Activated CD4-positive, alpha-beta T cell treated with anti-CD3 and anti-CD28 coated beads, Interleukin-2, amount 10 ng/mL, durations not matched to agents 24 days and 14 days (primary cell): ENCODE measurements around the gene TMIE. TPM values are rescaled to one million over a fixed set of nuclear protein-coding genes. Genes with fewer than 3 reads are reported as not detected.

ENCODE experiments used
- DNase-seq: peaks from one replicate; pipeline ENCODE4 v3.0.0; 2022
- H3K27ac Mint-ChIP-seq: one replicate; pipeline ENCODE4 v1.8.0; 2022; ENCODE audit warnings: mild to moderate bottlenecking, mixed read lengths
- H3K27me3 Mint-ChIP-seq: one replicate; pipeline ENCODE4 v1.8.0; 2022; ENCODE audit warnings: mixed read lengths
- H3K36me3 Mint-ChIP-seq: one replicate; pipeline ENCODE4 v1.8.0; 2022; ENCODE audit warnings: low read depth, mild to moderate bottlenecking, mixed read lengths
- H3K4me1 Mint-ChIP-seq: one replicate; pipeline ENCODE4 v1.8.0; 2021; ENCODE audit warnings: mixed read lengths
- H3K4me3 Mint-ChIP-seq: one replicate; pipeline ENCODE4 v1.8.0; 2022; ENCODE audit warnings: mild to moderate bottlenecking, moderate library complexity, mixed read lengths
- H3K9me3 Mint-ChIP-seq: one replicate; pipeline ENCODE4 v1.8.0; 2021; ENCODE audit warnings: mixed read lengths
- intact Hi-C: fragments of 100-400 bp; cut with micrococcal nuclease; formaldehyde crosslinking; loops from one replicate; pipeline ENCODE4 v1.15.1; 2023
- total RNA-seq: library from RNA; stranded (reverse); gene quantifications from 2 replicates; pipeline ENCODE4 v1.2.3, GENCODE V29; 2022

TMIE gene
- total RNA-seq, 1 donor from 2014 or later = not detected

DNA sequence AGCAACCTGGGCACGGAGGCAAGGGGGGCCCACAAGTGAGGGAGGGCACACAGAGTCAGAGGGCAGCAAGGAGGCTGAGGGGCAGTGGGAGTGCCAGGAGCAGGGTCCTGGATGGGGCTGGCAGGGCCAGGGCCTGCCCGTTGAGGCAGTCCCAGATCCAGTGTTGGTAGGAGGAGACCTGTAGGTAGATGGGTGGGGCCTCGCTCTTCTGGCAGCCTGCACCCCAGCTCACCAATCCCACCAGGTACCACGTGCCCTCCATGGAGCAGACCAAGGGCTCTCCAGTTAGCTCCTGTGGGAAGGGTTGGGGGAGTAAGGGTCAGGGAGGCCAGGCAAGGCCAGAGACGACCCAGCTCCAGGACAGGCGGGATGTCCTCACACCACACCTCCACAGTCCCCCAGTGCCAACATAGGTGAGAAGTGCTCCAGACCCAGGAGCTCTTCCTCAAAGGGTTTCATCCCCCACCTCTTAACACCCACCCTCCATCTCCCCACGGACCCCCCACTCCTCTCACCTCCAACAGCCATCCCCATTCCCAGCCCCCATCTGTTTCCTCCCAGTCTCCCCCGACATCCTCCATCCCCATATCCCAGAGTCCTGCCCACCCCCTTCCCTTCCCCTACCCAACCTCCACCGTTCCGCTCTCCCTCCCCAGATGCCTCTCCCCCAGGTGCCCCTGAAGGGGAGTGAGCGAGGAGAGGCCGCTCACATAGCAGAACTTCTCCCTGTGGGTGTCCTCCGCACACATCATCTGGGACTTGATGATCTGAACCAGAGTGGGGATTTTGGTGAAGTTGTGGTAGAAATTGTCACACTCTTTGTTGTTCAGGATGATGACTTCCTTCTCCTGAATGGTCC is 11.2 kb downstream of the TMIE start:
- Mint-ChIP-seq H3K9me3 (no peaks in the 10 kb centered on the region), H3K27me3 (no peaks in the 10 kb centered on the region), H3K36me3 (no peaks in the 10 kb centered on the region), H3K4me1 (no peaks in the 10 kb centered on the region), H3K27ac (no peak overlapping the region), H3K4me3 (no peak overlapping the region)
- intact Hi-C loops = no loop called here
- DNase-seq = no peak

GRCh38 chr3:46713050-46713897 is 12.1 kb downstream of the TMIE start:
- Mint-ChIP-seq H3K9me3 (no peaks in the 10 kb centered on the region), H3K4me3 (no peak overlapping the region), H3K4me1 (no peaks in the 10 kb centered on the region), H3K27me3 (peaks cover 3% of the 10 kb centered on the region), H3K27ac (no peak overlapping the region), H3K36me3 (no peaks in the 10 kb centered on the region)
- intact Hi-C loops = no loop called here
- no peak for DNase-seq

GRCh38 chr3:46713898-46714552 is 12.8 kb downstream of the TMIE start:
- H3K36me3 Mint-ChIP-seq = no peaks in the 10 kb centered on the region
- no peaks in the 10 kb centered on the region for H3K9me3 Mint-ChIP-seq
- H3K4me1 Mint-ChIP-seq = no peaks in the 10 kb centered on the region
- H3K27ac Mint-ChIP-seq = no peak overlapping the region
- intact Hi-C loops = no loop called here
- H3K4me3 Mint-ChIP-seq = no peak overlapping the region
- DNase-seq = no peak
- peaks cover 4% of the 10 kb centered on the region for H3K27me3 Mint-ChIP-seq

DNA sequence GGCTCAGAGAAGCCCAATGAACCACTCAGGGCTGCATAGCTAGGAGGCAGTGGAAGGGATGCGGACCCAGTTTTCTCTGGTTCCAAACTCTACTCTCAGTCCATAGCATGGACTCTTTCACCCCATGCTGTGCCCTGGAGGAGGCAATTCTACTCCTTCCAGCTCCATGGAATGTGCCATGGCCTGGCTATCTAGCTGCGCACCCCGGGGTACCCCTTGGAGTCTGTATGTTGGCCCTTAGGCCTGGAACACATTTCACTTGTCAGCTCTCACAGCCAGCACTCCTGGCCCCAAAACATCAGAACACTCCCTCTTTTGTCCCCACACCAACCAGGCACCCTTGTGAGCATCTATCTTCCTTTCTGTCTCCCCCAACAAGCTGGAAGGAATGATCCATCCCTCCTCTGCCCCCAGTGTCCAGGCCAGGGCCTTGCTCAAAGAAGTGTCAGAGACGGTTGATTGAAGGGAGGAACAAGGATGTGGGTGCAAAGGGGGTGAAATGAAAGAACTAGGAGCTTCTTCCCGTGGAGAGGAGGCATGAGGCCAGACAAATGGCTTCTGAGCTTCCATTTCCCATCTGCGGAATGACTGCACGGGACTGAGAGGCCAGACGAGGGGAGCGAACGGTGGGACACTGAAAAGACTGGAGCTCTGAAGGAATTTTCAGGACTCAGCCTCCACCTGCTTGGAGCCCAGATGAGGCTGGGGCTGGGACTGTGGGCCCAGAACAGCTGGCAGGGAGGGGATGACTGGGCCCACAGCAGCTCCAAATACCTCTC is 13.7 kb downstream of the TMIE start:
- Mint-ChIP-seq H3K27ac (no peak overlapping the region), H3K4me1 (no peaks in the 10 kb centered on the region), H3K4me3 (no peak overlapping the region), H3K27me3 (peaks cover 10% of the 10 kb centered on the region), H3K36me3 (no peaks in the 10 kb centered on the region), H3K9me3 (no peaks in the 10 kb centered on the region)
- DNase-seq = no peak
- intact Hi-C loops = no loop called here

- DNase-seq = no peak
- Mint-ChIP-seq H3K9me3 (no peaks in the 10 kb centered on the region), H3K27me3 (peaks cover 12% of the 10 kb centered on the region), H3K4me1 (no peaks in the 10 kb centered on the region), H3K27ac (no peak overlapping the region), H3K4me3 (no peak overlapping the region), H3K36me3 (no peaks in the 10 kb centered on the region)
- intact Hi-C loops = no loop called here
These were observed 14.4 kb downstream of the TMIE start for GRCh38 chr3:46715507-46716175.

- DNase-seq = no peak
- Mint-ChIP-seq H3K36me3 (no peaks in the 10 kb centered on the region), H3K27me3 (peaks cover 14% of the 10 kb centered on the region)
These were observed 15.6 kb downstream of the TMIE start for GRCh38 chr3:46716461-46717441.

DNA sequence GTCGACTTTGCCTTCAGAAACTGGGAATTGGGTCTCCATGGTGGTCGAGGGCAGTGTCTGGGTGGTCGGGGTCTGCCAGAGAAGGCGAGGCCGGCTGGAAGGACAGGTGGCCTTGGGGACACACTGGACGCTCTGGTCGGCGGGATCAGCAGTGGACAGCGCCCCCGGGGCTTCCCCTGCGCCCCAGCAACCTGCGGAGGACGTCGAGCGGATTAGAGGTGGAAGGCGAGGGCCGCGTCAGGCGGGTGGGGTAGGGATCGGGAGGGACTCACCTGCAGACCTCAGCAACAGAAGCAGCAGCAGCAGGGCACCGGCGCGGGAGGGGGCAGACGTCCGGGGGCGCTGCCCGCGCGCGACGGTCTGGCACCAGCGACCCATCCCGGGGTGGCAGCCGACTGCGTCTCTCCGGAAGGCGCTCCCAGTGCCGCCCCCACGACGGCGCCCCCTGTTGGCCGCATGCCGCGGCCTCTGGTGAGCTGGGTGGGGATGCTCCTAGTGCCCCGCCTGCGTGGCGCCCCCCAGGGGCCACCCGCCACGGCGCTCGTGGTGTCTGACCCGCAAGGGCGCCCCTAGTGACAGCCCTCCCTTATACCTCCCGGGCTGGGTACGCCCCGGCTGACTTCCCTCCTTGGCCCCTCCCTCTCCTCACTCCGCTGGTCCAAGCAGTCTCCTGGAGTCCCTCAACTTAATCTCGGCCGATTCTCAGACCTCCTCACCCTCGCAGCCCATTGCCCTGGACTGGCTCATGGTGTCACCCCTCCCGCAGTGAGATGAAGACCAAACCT is 16.4 kb downstream of the TMIE start, which contains the start of gene PRSS50:
PRSS50 (minus strand) TSS at position 423 of the 785 bp plus-strand sequence; CDS start at position 378, 45 bp downstream.
- Mint-ChIP-seq H3K9me3 (peaks cover 4% of the 10 kb centered on the region), H3K4me1 (no peaks in the 10 kb centered on the region), H3K36me3 (no peaks in the 10 kb centered on the region), H3K4me3 (no peak within 1 kb of the TSS), H3K27ac (no peak within 1 kb of the TSS), H3K27me3 (peaks cover 14% of the 10 kb centered on the region)
- intact Hi-C loops = no loop called here
- DNase-seq = peak; percentile 63

More at GRCh38 chr3:46716461-46717441, 15.6 kb downstream of the TMIE start:
- no peak overlapping the region for H3K4me3 Mint-ChIP-seq
- no peak overlapping the region for H3K27ac Mint-ChIP-seq
- H3K9me3 Mint-ChIP-seq = peaks cover 4% of the 10 kb centered on the region
- intact Hi-C loops = no loop called here
- no peaks in the 10 kb centered on the region for H3K4me1 Mint-ChIP-seq

DNA sequence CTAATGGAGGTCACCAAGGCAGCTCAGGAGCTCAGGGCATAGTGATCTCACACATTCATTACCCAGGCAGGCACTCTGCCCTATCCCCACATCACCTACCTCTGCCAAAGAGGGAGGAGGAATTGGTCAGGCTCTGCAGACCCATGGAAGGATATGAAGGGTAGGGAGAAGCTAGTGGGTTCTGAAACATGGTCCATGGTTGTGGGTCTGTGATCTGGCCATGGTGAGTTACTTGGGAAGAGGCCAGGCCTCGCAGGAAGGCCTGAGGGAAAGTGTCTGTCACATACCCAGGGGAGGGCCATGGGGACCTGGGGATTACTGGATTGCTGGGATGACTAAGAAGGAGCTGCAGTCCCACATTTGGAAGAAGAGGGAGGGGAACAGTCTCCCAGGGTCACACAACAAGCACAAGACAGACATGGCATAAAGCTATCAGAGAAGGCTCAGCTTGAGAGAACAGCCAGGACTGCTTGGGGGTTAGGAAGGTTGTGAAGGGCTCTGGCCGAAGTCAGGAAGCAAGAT is 17.9 kb downstream of the TMIE start:
- no peak overlapping the region for H3K27ac Mint-ChIP-seq
- intact Hi-C loops = no loop called here
- peaks cover 3% of the 10 kb centered on the region for H3K4me1 Mint-ChIP-seq
- no peak for DNase-seq
- peaks cover 14% of the 10 kb centered on the region for H3K27me3 Mint-ChIP-seq
- H3K36me3 Mint-ChIP-seq = no peaks in the 10 kb centered on the region
- H3K4me3 Mint-ChIP-seq = no peak overlapping the region
- H3K9me3 Mint-ChIP-seq = peaks cover 4% of the 10 kb centered on the region

GRCh38 chr3:46719735-46720271 is 18.6 kb downstream of the TMIE start:
- no peak for DNase-seq
- Mint-ChIP-seq H3K36me3 (no peaks in the 10 kb centered on the region), H3K4me3 (no peak overlapping the region), H3K27me3 (peaks cover 16% of the 10 kb centered on the region), H3K4me1 (peaks cover 5% of the 10 kb centered on the region), H3K9me3 (peaks cover 4% of the 10 kb centered on the region), H3K27ac (no peak overlapping the region)
- intact Hi-C loops = no loop called here

DNA sequence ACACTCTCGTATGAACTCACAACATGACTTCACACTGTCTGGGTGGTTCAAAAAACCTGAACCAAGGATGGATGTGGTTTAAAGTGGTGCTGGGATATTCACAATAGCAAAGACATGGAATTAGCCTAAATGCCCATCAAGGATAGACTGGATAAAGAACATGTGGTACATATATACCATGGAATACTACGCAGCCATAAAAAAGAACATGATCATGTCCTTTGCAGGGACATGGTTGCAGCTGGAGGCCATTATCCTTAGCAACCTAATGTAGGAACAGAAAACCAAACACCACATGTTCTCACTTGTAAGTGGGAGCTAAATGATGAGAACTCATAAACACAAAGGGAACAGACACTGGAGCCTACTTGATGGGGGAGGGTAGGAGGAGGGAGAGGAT is 19.8 kb downstream of the TMIE start:
- no peak overlapping the region for H3K27ac Mint-ChIP-seq
- peaks cover 19% of the 10 kb centered on the region for H3K27me3 Mint-ChIP-seq
- DNase-seq = no peak
- no peaks in the 10 kb centered on the region for H3K36me3 Mint-ChIP-seq
- no peak overlapping the region for H3K4me3 Mint-ChIP-seq
- intact Hi-C loops = no loop called here
- peaks cover 5% of the 10 kb centered on the region for H3K4me1 Mint-ChIP-seq
- H3K9me3 Mint-ChIP-seq = peaks cover 4% of the 10 kb centered on the region

DNA sequence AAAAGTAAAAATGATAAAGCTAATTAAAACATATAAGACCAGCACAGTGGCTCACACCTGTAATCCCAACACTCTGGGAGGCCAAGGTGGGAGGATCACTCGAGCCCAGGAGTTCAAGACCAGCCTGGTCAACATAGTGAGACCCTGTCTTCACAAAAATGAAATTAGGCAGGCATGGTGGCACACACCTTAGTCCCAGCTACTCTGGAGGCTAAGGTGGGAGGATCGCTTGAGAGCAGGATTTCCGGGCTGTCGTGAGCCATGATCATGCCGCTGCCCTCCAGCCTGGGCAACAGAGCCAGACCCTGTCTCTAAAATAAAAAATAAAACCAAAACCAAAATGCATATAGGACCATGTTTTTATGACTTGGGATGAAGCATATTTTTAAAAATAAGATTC is 21.3 kb downstream of the TMIE start:
- H3K36me3 Mint-ChIP-seq = no peaks in the 10 kb centered on the region
- H3K9me3 Mint-ChIP-seq = peaks cover 4% of the 10 kb centered on the region
- H3K27ac Mint-ChIP-seq = no peak overlapping the region
- H3K4me3 Mint-ChIP-seq = no peak overlapping the region
- peaks cover 5% of the 10 kb centered on the region for H3K4me1 Mint-ChIP-seq
- DNase-seq = no peak
- intact Hi-C loops = no loop called here
- H3K27me3 Mint-ChIP-seq = peaks cover 24% of the 10 kb centered on the region
